ENCODE measurements around the gene SERF2. TPM values are rescaled to one million over a fixed set of nuclear protein-coding genes. Genes with fewer than 3 reads are reported as not detected.
"Not testable (repeated sequence)": the region's sequence is repeated elsewhere in the genome, so short reads cannot be mapped to it uniquely, and the experiment has no call there.

The SERF2 gene
- total and polyA plus RNA-seq, 5 experiments from 2014 or later = 549 to 2,412 (median 1,905) TPM

- POLR2A ChIA-PET = interaction anchor here (0.7 kb wide), 1 partner anchor 36 kb away, joined by 6 read pairs; no protein-coding TSS in a partner anchor
- Mint-ChIP-seq H3K36me3 (peaks cover 0 to 44% (median 10%) of the 10 kb centered on the region in 3 donors), H3K4me1 (peaks cover 12 to 35% (median 20%) of the 10 kb centered on the region in 4 donors), H3K27ac (peak overlapping the region in 4 of 10 donors; percentile 15 to 85 (median 49))
- not testable (repeated sequence) for H3K27me3 Mint-ChIP-seq, H3K4me3 Mint-ChIP-seq, ATAC-seq, DNase-seq, H3K9me3 Mint-ChIP-seq
Observed at GRCh38 chr15:43832485-43832884, 40.4 kb downstream of the SERF2 start.

GRCh38 chr15:43845421-43845820 is 53.3 kb downstream of the SERF2 start:
- POLR2A ChIA-PET = no interaction called here
- Mint-ChIP-seq H3K27ac (no peak overlapping the region), H3K9me3 (no peaks in the 10 kb centered on the region), H3K4me1 (no peaks in the 10 kb centered on the region), H3K36me3 (peaks cover 0 to 71% (median 10%) of the 10 kb centered on the region in 3 donors), H3K4me3 (no peak overlapping the region), H3K27me3 (no peaks in the 10 kb centered on the region)
- ATAC-seq (no peak), DNase-seq (no peak)

Small RNA genes lying within 50 kb of the gene (microRNA-seq; reads per million reads assigned to microRNA genes)
- gene MIR1282 (ENCODE audit: borderline microRNAs expressed) = not detected

Other genes with a start within 250 kb of the SERF2 start
- 10 to 100 TPM; 46.9 to 49.8 TPM for gene PPIP5K1, start 202.1 kb upstream of the SERF2 start, total RNA-seq
- gene PPIP5K1, start 202.1 kb upstream of the SERF2 start, polyA plus RNA-seq = 1 to 10 TPM; 3.3 to 7.0 (median 6.5) TPM
- not detected for gene CKMT1B, start 198.3 kb upstream of the SERF2 start, total RNA-seq
- gene CKMT1B, start 198.3 kb upstream of the SERF2 start, polyA plus RNA-seq = not detected
- gene STRC, start 173.5 kb upstream of the SERF2 start, total RNA-seq = 1 to 10 TPM; 4.2 to 5.4 TPM
- gene STRC, start 173.5 kb upstream of the SERF2 start, polyA plus RNA-seq = under 1 TPM in 1 of 3 donors, not detected in 2; 0.08 TPM
- 1 to 10 TPM; 5.8 TPM for gene CATSPER2, start 143.5 kb upstream of the SERF2 start, total RNA-seq
- gene CATSPER2, start 143.5 kb upstream of the SERF2 start, polyA plus RNA-seq = 1 to 10 TPM in 2 of 3 donors, under 1 TPM in 1; 0.24 to 1.5 (median 1.3) TPM
- not detected for gene CKMT1A, start 98.5 kb upstream of the SERF2 start, total RNA-seq
- gene CKMT1A, start 98.5 kb upstream of the SERF2 start, polyA plus RNA-seq = not detected
- 100 to 1,000 TPM; 147 to 150 TPM for gene PDIA3, start 45.9 kb upstream of the SERF2 start, total RNA-seq
- gene PDIA3, start 45.9 kb upstream of the SERF2 start, polyA plus RNA-seq = 100 to 1,000 TPM; 246 to 310 (median 268) TPM
- gene ELL3, start 15.4 kb upstream of the SERF2 start, total RNA-seq = 1 to 10 TPM; 4.0 to 4.4 TPM
- gene ELL3, start 15.4 kb upstream of the SERF2 start, polyA plus RNA-seq = 1 to 10 TPM in 2 of 3 donors, under 1 TPM in 1; 0.73 to 2.1 (median 1.4) TPM
- under 1 TPM; 0.23 to 0.27 TPM for gene SERINC4, start 7.9 kb downstream of the SERF2 start, total RNA-seq
- gene SERINC4, start 7.9 kb downstream of the SERF2 start, polyA plus RNA-seq = 1 to 10 TPM; 2.1 to 4.2 (median 3.5) TPM
- 10 to 100 TPM; 27.7 to 28.9 TPM for gene HYPK, start 8.3 kb downstream of the SERF2 start, total RNA-seq
- gene HYPK, start 8.3 kb downstream of the SERF2 start, polyA plus RNA-seq = 10 to 100 TPM in 2 of 3 donors, 1 to 10 TPM in 1; 7.7 to 14.1 (median 13.0) TPM
- 10 to 100 TPM; 15.8 to 18.7 TPM for gene MFAP1, start 32.4 kb downstream of the SERF2 start, total RNA-seq
- gene MFAP1, start 32.4 kb downstream of the SERF2 start, polyA plus RNA-seq = 10 to 100 TPM in 2 of 3 donors, 1 to 10 TPM in 1; 5.2 to 18.0 (median 10.4) TPM
- 10 to 100 TPM in 1 of 2 experiments, 1 to 10 TPM in 1; 8.6 to 12.3 TPM for gene WDR76, start 34.7 kb downstream of the SERF2 start, total RNA-seq
- gene WDR76, start 34.7 kb downstream of the SERF2 start, polyA plus RNA-seq = 1 to 10 TPM; 5.3 to 7.3 (median 5.6) TPM